Colonic mucosa (tissue), 4 donors: ENCODE data around the gene FKBP1C. TPM values are rescaled to one million over a fixed set of nuclear protein-coding genes. Genes with fewer than 3 reads are reported as not detected.
"Not testable (repeated sequence)": the region's sequence is repeated elsewhere in the genome, so short reads cannot be mapped to it uniquely, and the experiment has no call there.

ENCODE experiments used
- DNase-seq: peaks from one replicate; pipeline ENCODE4 v3.0.0-alpha.2; 2020
- H3K27ac ChIP-seq: fragments of 200-600 bp; one replicate; pipeline ENCODE4 v1.8.0; 2021
- H3K27me3 ChIP-seq: fragments of 200-600 bp; one replicate; pipeline ENCODE4 v1.8.0; 2021
- H3K36me3 ChIP-seq: fragments of 200-600 bp; one replicate; pipeline ENCODE4 v1.8.0; 2021
- H3K4me1 ChIP-seq: fragments of 200-600 bp; one replicate; pipeline ENCODE4 v1.8.0; 2021; ENCODE audit warnings: mild to moderate bottlenecking
- H3K4me3 ChIP-seq: fragments of 200-600 bp; one replicate; pipeline ENCODE4 v1.8.0; 2021
- H3K9ac ChIP-seq, 2 donors: one replicate each; pipeline ENCODE4 v1.7.0; 2013; ENCODE audit warnings: control low read depth in 2 of 2, low read depth in 2 of 2, low read length in 2 of 2
- H3K9me3 ChIP-seq: fragments of 200-600 bp; one replicate; pipeline ENCODE4 v1.8.0; 2021
- intact Hi-C: fragments of 100-400 bp; cut with DNase I; formaldehyde crosslinking; loops from one replicate; pipeline ENCODE4 v1.14.1; 2022
- total RNA-seq, 2 donors: library from RNA; stranded (reverse); fragmentation: NEBNext Ultra II Directional in 1 of 2; extraction: Animal tissue kit (Norgen Biotek cat#: 25700) in 1 of 2; gene quantifications; one replicate each; pipeline ENCODE4 v1.2.1, GENCODE V29; 2021
- TF ChIP-seq, protein P1 (sequence below): fragments of 200-600 bp; IDR thresholded peaks from one replicate; pipeline ENCODE4 v1.8.0; 2022; ENCODE audit warnings: antibody characterized with exemption, mild to moderate bottlenecking
- donor health status: healthy.
- donor health status: DM: no; HTN: no; CAD: no.
- donor health status: DM: no; HTN: no; CAD: no.

Gene FKBP1C
- total RNA-seq, 2 donors from 2014 or later, result 1.0 to 1.8 TPM

DNA sequence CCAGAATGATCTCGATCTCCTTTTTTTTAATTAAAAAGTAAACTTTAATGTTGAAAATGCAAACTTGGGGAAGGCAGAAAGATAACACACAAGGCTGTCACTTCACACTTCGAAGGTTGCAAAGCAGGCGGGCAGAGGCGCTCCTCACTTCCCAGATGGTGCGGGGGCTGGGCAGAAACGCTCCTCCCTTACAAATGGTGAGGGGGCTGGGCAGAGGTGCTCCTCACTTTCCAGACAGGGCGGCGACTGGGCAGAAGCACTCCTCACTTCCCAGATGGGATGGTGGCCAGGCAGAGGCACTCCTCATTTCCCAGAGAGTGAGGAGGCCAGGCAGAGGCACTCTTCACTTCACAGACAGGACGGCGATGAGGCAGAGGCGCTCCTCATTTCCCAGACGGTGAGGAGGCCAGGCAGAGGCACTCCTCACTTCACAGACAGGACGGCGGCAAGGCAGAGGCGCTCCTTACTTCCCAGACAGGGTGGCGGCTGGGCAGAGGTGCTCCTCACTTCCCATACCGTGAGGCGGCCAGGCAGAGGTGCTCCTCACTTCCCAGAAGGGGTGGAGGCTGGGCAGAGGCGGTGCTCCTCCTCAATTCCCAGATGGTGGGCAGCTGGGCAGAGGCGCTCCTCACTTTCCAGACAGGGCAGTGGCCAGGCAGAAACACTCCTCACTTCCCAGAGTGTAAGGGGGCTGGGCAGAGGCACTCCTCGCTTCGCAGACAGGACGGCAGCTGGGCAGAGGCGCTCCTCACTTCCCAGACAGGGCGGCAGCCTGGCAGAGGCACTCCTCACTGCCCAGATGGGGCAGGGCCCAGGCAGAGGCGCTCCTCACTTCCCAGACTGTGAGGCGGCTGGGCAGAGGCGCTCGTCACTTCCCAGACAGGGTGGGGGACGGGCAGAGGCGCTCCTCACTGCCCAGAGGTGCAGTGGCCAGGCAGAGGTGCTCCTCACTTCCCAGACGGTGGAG is 16.9 kb downstream of the FKBP1C start:
- H3K27me3 ChIP-seq, H3K9ac ChIP-seq, H3K4me3 ChIP-seq, H3K9me3 ChIP-seq, H3K27ac ChIP-seq, H3K36me3 ChIP-seq, H3K4me1 ChIP-seq, DNase-seq, intact Hi-C loops: not testable (repeated sequence)

DNA sequence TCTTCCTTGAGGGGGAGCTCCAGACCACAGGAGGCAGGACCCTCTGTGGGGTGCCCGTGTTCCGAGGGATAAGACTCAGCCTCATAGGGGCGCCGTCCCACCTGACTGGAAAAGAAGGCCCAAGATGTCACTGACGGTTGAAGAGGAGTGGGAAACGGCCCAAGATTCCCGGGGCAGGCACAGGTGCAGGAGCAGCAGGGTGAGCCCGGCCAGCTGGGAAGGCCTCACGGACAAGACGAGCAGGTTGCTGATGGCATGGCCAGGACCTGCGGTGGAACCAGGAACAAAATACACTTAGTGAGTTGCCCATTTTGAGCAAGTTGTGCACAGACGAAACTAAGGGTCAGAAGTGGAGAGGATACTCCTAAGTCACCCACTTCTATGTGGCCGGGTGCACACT is 18.8 kb downstream of the FKBP1C start:
- H3K4me3 ChIP-seq, H3K9ac ChIP-seq, DNase-seq, H3K27me3 ChIP-seq, H3K4me1 ChIP-seq, H3K27ac ChIP-seq, H3K36me3 ChIP-seq, intact Hi-C loops, H3K9me3 ChIP-seq: not testable (repeated sequence)

DNA sequence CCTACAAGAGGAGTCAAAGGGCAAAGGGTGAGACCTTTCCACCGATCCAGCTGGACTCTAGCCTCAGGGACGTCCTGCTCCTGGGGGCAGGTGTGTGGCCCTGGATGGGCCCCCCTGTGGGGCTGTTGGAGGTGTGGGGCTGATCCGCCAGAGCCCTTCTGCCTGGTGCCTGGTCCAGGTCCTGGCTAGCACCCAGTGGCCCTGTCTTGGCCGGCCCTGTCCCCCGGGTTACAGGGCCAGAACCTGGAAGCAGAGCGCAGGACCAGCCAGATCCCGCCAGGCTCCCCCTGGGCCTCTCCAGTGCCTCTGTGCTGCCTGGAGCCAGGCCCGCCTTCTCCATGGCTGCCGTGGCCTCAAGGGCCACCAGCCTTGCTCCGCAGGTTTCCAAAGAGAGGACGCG is 19.2 kb downstream of the FKBP1C start:
- H3K36me3 ChIP-seq, DNase-seq, intact Hi-C loops, H3K9ac ChIP-seq, H3K27me3 ChIP-seq, H3K4me1 ChIP-seq, H3K9me3 ChIP-seq, H3K27ac ChIP-seq, H3K4me3 ChIP-seq: not testable (repeated sequence)

DNA sequence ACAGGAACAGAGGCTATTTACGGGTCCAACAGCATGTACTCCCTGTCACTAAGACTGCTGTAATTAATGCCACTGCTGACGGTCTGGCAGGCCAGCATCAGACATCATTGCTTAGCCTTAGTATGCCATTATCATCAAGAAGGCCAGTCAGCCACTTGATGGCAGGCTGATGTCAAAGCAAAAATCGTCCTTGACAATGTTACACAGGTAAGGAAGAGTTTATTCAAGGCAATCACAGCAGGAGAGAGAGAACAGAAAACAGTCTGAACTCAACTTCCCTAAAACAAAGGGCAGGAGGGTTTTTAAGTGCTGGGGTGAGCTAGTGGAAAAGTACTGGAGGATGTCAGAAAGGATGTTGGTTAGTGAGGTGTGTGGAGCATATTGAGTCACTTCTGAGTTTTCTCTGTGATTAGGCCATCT is 25.1 kb downstream of the FKBP1C start:
- no peaks in the 10 kb centered on the region for H3K9me3 ChIP-seq
- DNase-seq, result no peak
- TF ChIP-seq, protein P1, sequence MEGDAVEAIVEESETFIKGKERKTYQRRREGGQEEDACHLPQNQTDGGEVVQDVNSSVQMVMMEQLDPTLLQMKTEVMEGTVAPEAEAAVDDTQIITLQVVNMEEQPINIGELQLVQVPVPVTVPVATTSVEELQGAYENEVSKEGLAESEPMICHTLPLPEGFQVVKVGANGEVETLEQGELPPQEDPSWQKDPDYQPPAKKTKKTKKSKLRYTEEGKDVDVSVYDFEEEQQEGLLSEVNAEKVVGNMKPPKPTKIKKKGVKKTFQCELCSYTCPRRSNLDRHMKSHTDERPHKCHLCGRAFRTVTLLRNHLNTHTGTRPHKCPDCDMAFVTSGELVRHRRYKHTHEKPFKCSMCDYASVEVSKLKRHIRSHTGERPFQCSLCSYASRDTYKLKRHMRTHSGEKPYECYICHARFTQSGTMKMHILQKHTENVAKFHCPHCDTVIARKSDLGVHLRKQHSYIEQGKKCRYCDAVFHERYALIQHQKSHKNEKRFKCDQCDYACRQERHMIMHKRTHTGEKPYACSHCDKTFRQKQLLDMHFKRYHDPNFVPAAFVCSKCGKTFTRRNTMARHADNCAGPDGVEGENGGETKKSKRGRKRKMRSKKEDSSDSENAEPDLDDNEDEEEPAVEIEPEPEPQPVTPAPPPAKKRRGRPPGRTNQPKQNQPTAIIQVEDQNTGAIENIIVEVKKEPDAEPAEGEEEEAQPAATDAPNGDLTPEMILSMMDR, result no peak
- H3K4me3 ChIP-seq, result no peak overlapping the region
- H3K27me3 ChIP-seq, result no peaks in the 10 kb centered on the region
- H3K9ac ChIP-seq, result no peak overlapping the region
- H3K27ac ChIP-seq, result no peak overlapping the region
- H3K36me3 ChIP-seq, result no peaks in the 10 kb centered on the region
- intact Hi-C loops, result no loop called here
- H3K4me1 ChIP-seq, result no peaks in the 10 kb centered on the region

GRCh38 chr6:63245420-63245819 is 34.2 kb downstream of the FKBP1C start:
- Histone ChIP-seq H3K9me3 (no peaks in the 10 kb centered on the region), H3K27me3 (no peaks in the 10 kb centered on the region)
- no peak for DNase-seq

DNA sequence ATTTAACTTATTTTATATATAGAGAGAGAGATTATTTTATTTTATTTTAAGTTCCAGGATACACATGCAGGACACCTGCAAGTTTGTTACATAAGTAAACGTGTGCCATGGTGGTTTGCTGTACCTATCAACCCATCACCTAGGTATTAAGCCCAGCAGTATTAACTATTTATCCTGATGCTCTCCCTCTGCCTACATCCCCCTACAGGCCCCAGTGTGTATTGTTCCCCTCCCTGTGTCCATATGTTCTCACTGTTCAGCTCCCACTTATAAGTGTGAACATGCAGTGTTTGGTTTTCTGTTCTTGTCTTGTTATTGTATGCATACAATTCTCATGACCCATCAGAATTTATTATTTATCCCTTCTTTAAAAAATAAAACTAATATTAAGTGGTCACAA is 34.6 kb downstream of the FKBP1C start:
- no peaks in the 10 kb centered on the region for H3K36me3 ChIP-seq
- TF ChIP-seq, protein P1, result no peak

More at GRCh38 chr6:63245420-63245819, 34.2 kb downstream of the FKBP1C start:
- H3K4me3 ChIP-seq, result no peak overlapping the region
- no peak overlapping the region for H3K27ac ChIP-seq
- TF ChIP-seq, protein P1, result no peak
- intact Hi-C loops, result no loop called here
- no peak overlapping the region for H3K9ac ChIP-seq
- H3K36me3 ChIP-seq, result no peaks in the 10 kb centered on the region
- no peaks in the 10 kb centered on the region for H3K4me1 ChIP-seq

DNA sequence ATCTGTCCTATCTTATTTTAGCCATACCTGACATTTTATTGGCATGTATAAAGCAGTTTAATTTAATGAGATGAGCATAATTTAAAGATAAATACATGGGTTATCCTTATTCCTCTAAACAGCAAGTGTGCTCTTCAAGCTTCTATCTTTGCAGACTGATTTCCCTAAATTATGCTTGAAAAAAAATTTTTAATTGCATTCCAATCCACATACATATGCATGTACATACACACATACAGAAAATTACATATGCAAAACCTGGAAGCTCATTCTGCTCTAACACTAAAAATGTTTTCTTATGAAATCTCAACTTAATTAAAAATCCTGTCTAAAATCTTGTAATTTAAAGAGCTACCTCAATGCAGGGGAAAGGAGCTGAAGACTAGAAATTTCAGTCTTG is 35.3 kb downstream of the FKBP1C start:
- no peak for DNase-seq
- intact Hi-C loops, result no loop called here
- Histone ChIP-seq H3K9ac (no peak overlapping the region), H3K9me3 (no peaks in the 10 kb centered on the region), H3K27ac (no peak overlapping the region), H3K4me3 (no peak overlapping the region), H3K27me3 (no peaks in the 10 kb centered on the region), H3K4me1 (no peaks in the 10 kb centered on the region), H3K36me3 (no peaks in the 10 kb centered on the region)
- TF ChIP-seq, protein P1, result no peak

More for the DNA sequence above, 34.6 kb downstream of the FKBP1C start:
- DNase-seq, result no peak
- no peak overlapping the region for H3K27ac ChIP-seq
- H3K9ac ChIP-seq, result no peak overlapping the region
- H3K27me3 ChIP-seq, result no peaks in the 10 kb centered on the region
- no peaks in the 10 kb centered on the region for H3K9me3 ChIP-seq
- H3K4me3 ChIP-seq, result no peak overlapping the region
- H3K4me1 ChIP-seq, result no peaks in the 10 kb centered on the region
- intact Hi-C loops, result no loop called here
